ENCODE results near the gene VANGL1. TPM values are rescaled to one million over a fixed set of nuclear protein-coding genes. Genes with fewer than 3 reads are reported as not detected.

VANGL1 gene
- total and polyA plus RNA-seq, 2 of the 13 experiments (the other 11 are each of a cell fraction or from before 2014, with no cell fraction given): 5.3 to 9.4 TPM

DNA sequence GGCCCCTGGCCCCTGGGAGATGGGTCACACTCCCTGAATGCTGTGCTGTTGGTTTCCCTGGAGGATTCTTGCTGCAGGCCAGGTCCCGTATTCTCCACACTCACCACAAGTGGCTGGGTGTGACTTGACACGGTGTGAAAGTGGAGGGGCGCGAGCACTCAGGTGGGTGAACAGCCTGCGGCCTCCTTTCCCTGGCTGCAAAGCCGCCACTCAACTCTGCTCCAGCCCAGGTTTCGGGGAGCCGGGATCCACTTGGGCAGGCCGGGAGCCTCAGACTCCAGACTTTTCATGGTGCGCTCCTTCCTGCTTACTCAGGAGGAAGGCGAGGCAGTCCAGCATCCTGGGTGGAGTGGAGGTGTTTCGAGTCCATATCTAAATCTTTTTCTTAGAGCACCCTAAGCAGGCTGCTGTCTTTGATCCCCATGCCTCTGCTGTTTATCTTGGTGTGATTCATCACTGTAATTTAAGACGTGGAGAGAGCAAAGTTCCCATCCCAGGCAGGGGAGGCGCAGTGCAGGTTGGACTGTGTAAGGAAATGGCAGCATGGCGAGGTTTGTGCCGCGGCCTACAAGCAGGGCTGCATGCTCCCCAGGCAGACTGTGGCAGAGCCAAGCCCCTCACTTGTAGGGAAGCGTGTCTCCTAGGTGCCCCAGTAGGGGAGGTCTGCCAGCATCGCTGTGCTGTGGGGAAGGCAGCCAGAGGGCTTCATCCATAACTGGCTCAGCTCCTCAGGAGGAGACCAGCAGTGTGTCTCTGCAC, 29.6 kb downstream of the VANGL1 start:
- DNase-seq (ENCODE audit: low spot score): peak; percentile 13
- ChIA-PET CTCF (ENCODE audit: low intra/inter-chr PET ratio, low total read pairs) (no interaction called here), POLR2A (no interaction called here)
- Histone ChIP-seq H3K4me3 (replicated peaks in 1 of 3; ENCODE audit: insufficient read depth in 1 of 3, low read depth in 2 of 3, low read length in 3 of 3) (no peak overlapping the region), H3K4me1 (ENCODE audit: insufficient read depth, low read length) (peaks cover 19% of the 10 kb centered on the region; the same call in 1 of the 2 replicates), H3K27ac (ENCODE audit: extremely low read length, insufficient read depth, low read length) (no peak overlapping the region), H3K9ac (ENCODE audit: insufficient read depth, low read depth, low read length) (peak overlapping the region; percentile 15; the same call in 1 of the 2 replicates), H3K4me2 (ENCODE audit: low read depth, low read length) (no peak overlapping the region), H4K20me1 (ENCODE audit: insufficient read depth, low read length) (no peaks in the 10 kb centered on the region), H2AFZ (ENCODE audit: low read length) (no peak overlapping the region), H3K9me3 (ENCODE audit: low read length) (no peaks in the 10 kb centered on the region), H3K27me3 (ENCODE audit: control insufficient read depth in 1 of 2, insufficient read depth in 2 of 2, low read length in 2 of 2) (no peaks in the 10 kb centered on the region), H3K79me2 (ENCODE audit: insufficient read depth, low read length) (no peaks in the 10 kb centered on the region), H3K36me3 (replicated peaks in 1 of 2; ENCODE audit: control insufficient read depth in 1 of 2, insufficient read depth in 2 of 2, low read length in 2 of 2) (peaks cover 2 to 25% of the 10 kb centered on the region in 2 experiments; a peak in 4 of 5 replicates)
- TF ChIP-seq SKI (IDR thresholded peaks at IDR 0.05; ENCODE audit: partially characterized antibody) (no peak), FOSL2 (CRISPR knock-in tag; IDR thresholded peaks at IDR 0.05) (peak; percentile 86)
- TF ChIP-seq, protein P1, sequence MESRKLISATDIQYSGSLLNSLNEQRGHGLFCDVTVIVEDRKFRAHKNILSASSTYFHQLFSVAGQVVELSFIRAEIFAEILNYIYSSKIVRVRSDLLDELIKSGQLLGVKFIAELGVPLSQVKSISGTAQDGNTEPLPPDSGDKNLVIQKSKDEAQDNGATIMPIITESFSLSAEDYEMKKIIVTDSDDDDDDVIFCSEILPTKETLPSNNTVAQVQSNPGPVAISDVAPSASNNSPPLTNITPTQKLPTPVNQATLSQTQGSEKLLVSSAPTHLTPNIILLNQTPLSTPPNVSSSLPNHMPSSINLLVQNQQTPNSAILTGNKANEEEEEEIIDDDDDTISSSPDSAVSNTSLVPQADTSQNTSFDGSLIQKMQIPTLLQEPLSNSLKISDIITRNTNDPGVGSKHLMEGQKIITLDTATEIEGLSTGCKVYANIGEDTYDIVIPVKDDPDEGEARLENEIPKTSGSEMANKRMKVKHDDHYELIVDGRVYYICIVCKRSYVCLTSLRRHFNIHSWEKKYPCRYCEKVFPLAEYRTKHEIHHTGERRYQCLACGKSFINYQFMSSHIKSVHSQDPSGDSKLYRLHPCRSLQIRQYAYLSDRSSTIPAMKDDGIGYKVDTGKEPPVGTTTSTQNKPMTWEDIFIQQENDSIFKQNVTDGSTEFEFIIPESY (CRISPR knock-in tag; IDR thresholded peaks at IDR 0.05): peak; percentile 87
- WGBS (ENCODE audit: low lambda C conversion rate): 92% methylated on average over 12 of the region's 19 CpGs
- BruUV-seq (replicated peaks): no TSS peak
- no peak for FAIRE-seq
- in situ Hi-C loops (cut with HindIII; ENCODE audit: extremely low pct_ligation_motif_present, low pct_unique_long_range_greater_than_20kb): no loop called here
- intact Hi-C loops (cut with micrococcal nuclease; ENCODE audit: unreplicated experiment): no loop called here
- peak; percentile 53 for ATAC-seq

DNA sequence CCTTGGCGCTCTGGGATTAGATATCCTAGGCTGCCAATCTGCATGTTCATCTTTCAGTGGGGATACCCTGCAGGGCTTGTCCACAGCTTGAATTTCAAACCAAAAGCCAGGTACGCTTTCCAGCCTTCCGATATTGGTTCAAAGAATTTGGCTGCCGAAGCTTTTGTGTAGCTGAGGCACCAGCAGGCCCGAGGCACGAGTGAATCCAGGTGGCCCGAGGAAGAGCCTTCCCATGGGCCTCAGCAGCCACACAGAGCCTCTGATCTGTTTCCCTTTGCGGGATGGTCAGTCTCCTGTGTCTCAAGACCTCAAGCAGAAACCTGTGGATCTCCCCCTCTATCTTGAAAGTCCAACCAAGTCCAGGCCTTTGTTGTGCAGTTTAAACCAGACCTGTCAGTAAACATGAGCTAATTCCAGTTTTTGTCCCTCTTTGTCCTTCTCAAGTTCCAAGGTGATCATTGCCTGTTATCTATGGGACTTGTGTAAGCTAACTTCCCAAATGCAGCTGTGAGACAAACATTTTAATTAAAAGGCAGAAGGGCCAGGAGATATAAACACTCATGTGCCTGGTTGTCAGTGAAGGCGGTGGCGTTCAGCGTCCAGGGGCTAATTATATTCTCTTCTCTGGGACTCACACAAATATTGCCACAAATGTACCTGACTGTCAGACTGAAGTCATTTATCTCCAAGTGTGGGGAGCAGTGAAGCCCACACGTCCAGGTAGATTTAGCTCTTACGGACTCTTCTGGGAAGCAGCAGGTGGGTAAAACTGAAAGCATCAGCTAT, 30.6 kb downstream of the VANGL1 start:
- BruUV-seq (replicated peaks): no TSS peak
- ChIA-PET CTCF (ENCODE audit: low intra/inter-chr PET ratio, low total read pairs) (no interaction called here), POLR2A (no interaction called here)
- ATAC-seq: no peak
- FAIRE-seq: no peak
- no peak for DNase-seq (ENCODE audit: low spot score)
- Histone ChIP-seq H3K27ac (ENCODE audit: extremely low read length, insufficient read depth, low read length) (no peak overlapping the region), H3K4me3 (replicated peaks in 1 of 3; ENCODE audit: insufficient read depth in 1 of 3, low read depth in 2 of 3, low read length in 3 of 3) (no peak overlapping the region), H3K9me3 (ENCODE audit: low read length) (no peaks in the 10 kb centered on the region), H3K4me2 (ENCODE audit: low read depth, low read length) (no peak overlapping the region), H4K20me1 (ENCODE audit: insufficient read depth, low read length) (no peaks in the 10 kb centered on the region), H3K27me3 (ENCODE audit: control insufficient read depth in 1 of 2, insufficient read depth in 2 of 2, low read length in 2 of 2) (no peaks in the 10 kb centered on the region), H3K79me2 (ENCODE audit: insufficient read depth, low read length) (no peaks in the 10 kb centered on the region), H3K4me1 (ENCODE audit: insufficient read depth, low read length) (peaks cover 19% of the 10 kb centered on the region; the same call in 1 of the 2 replicates), H3K36me3 (replicated peaks in 1 of 2; ENCODE audit: control insufficient read depth in 1 of 2, insufficient read depth in 2 of 2, low read length in 2 of 2) (peaks cover 2 to 23% of the 10 kb centered on the region in 2 experiments; a peak in 3 of 5 replicates), H3K9ac (ENCODE audit: insufficient read depth, low read depth, low read length) (no peak overlapping the region), H2AFZ (ENCODE audit: low read length) (no peak overlapping the region)
- in situ Hi-C loops (cut with HindIII; ENCODE audit: extremely low pct_ligation_motif_present, low pct_unique_long_range_greater_than_20kb): no loop called here
- intact Hi-C loops (cut with micrococcal nuclease; ENCODE audit: unreplicated experiment): no loop called here
- 97% methylated on average over 13 of the region's 13 CpGs for WGBS (ENCODE audit: low lambda C conversion rate)
- no peak for TF ChIP-seq HHEX (CRISPR knock-in tag; IDR thresholded peaks at IDR 0.05)
- no peak for TF ChIP-seq ZBTB20 (CRISPR knock-in tag; IDR thresholded peaks at IDR 0.05; ENCODE audit: borderline replicate concordance, low read depth)
- no peak for TF ChIP-seq CENPT (CRISPR knock-in tag; IDR thresholded peaks at IDR 0.05; ENCODE audit: low read depth)
- TF ChIP-seq, protein P2, sequence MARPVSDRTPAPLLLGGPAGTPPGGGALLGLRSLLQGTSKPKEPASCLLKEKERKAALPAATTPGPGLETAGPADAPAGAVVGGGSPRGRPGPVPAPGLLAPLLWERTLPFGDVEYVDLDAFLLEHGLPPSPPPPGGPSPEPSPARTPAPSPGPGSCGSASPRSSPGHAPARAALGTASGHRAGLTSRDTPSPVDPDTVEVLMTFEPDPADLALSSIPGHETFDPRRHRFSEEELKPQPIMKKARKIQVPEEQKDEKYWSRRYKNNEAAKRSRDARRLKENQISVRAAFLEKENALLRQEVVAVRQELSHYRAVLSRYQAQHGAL (CRISPR knock-in tag; IDR thresholded peaks at IDR 0.05; ENCODE audit: not compliant biosample characterization): no peak
- TF ChIP-seq, protein P3, sequence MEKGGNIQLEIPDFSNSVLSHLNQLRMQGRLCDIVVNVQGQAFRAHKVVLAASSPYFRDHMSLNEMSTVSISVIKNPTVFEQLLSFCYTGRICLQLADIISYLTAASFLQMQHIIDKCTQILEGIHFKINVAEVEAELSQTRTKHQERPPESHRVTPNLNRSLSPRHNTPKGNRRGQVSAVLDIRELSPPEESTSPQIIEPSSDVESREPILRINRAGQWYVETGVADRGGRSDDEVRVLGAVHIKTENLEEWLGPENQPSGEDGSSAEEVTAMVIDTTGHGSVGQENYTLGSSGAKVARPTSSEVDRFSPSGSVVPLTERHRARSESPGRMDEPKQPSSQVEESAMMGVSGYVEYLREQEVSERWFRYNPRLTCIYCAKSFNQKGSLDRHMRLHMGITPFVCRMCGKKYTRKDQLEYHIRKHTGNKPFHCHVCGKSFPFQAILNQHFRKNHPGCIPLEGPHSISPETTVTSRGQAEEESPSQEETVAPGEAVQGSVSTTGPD (CRISPR knock-in tag; IDR thresholded peaks at IDR 0.05): no peak
- no peak for TF ChIP-seq CBX2 (IDR thresholded peaks at IDR 0.05; ENCODE audit: low read depth, low read length)
- no peak for TF ChIP-seq CBX2 (CRISPR knock-in tag; IDR thresholded peaks at IDR 0.05; ENCODE audit: low read depth)
- TF ChIP-seq ZSCAN22 (CRISPR knock-in tag; IDR thresholded peaks at IDR 0.05): no peak
- TF ChIP-seq SALL1 (CRISPR knock-in tag; IDR thresholded peaks at IDR 0.05): no peak
- TF ChIP-seq ZNF891 (CRISPR knock-in tag; IDR thresholded peaks at IDR 0.05): no peak
